Activated naive CD4-positive, alpha-beta T cell treated with anti-CD3 and anti-CD28 coated beads for 36 hours (primary cell): ENCODE results near the gene TSPAN9. TPM values are rescaled to one million over a fixed set of nuclear protein-coding genes. Genes with fewer than 3 reads are reported as not detected.

ENCODE experiments used
- CTCF ChIA-PET: fragments of 350-600 bp; sonication (Branson Sonifier 250); formaldehyde crosslinking; loops from one replicate; lab custom pipeline; 2021; ENCODE audit warnings: antibody characterized with exemption; lab: Charles Lee
- DNase-seq: peaks from one replicate; pipeline ENCODE4 v3.0.0-alpha.2; 2020
- H3K27ac Mint-ChIP-seq: one replicate; pipeline ENCODE4 v1.8.0; 2021; ENCODE audit warnings: mild to moderate bottlenecking, mixed read lengths
- H3K27me3 Mint-ChIP-seq: one replicate; pipeline ENCODE4 v1.8.0; 2021; ENCODE audit warnings: low read depth, mixed read lengths
- H3K36me3 Mint-ChIP-seq: one replicate; pipeline ENCODE4 v1.8.0; 2021; ENCODE audit warnings: low read depth, mixed read lengths
- H3K4me1 Mint-ChIP-seq: one replicate; pipeline ENCODE4 v1.8.0; 2021; ENCODE audit warnings: low read depth, mixed read lengths
- H3K4me3 Mint-ChIP-seq: one replicate; pipeline ENCODE4 v1.8.0; 2021; ENCODE audit warnings: mild to moderate bottlenecking, moderate library complexity, mixed read lengths
- H3K9me3 Mint-ChIP-seq: one replicate; pipeline ENCODE4 v1.8.0; 2021; ENCODE audit warnings: mixed read lengths
- intact Hi-C: fragments of 100-400 bp; cut with micrococcal nuclease; formaldehyde crosslinking; loops from one replicate; pipeline ENCODE4 v1.15.1; 2023
- total RNA-seq, 2 experiments: library from RNA; stranded (reverse); gene quantifications; one replicate each; pipeline ENCODE4 v1.2.3, GENCODE V29; 2021

The TSPAN9 gene
- total RNA-seq, 2 experiments from 2014 or later, result 0.72 to 0.91 TPM

DNA sequence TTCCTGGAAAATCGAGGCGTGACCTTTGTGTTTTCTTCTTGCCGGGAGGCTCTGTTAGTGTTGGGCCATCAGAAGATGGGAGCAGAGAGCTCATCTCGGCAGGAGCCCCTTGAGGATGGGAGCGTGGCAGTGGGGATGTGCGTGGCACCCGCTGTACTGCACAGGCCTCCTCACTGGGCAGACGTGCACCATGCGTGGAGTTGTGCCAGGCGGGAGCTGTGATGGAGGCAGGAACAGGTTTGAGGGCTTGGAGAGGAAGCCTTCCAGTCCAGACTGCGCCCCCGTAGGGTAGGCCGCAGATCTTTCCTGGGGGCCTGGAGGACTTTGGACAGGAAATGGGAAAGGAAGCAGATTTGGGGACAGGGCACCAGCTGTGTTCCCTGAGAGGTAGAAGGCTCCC, 197.5 kb downstream of the TSPAN9 start:
- CTCF ChIA-PET, result interaction anchor here (0.5 to 7.1 kb wide), 17 partner anchors 12 to 208 kb away, joined by 3 to 84 read pairs (median 5); no protein-coding TSS in a partner anchor
- DNase-seq, result no peak
- no peaks in the 10 kb centered on the region for H3K9me3 Mint-ChIP-seq
- H3K36me3 Mint-ChIP-seq, result no peaks in the 10 kb centered on the region
- no peaks in the 10 kb centered on the region for H3K27me3 Mint-ChIP-seq
- no peaks in the 10 kb centered on the region for H3K4me1 Mint-ChIP-seq
- H3K27ac Mint-ChIP-seq, result no peak overlapping the region
- no peak overlapping the region for H3K4me3 Mint-ChIP-seq
- intact Hi-C loops, result loop anchor here (1.0 to 2.0 kb wide), 3 partner anchors 72 to 201 kb away; no protein-coding TSS in a partner anchor

DNA sequence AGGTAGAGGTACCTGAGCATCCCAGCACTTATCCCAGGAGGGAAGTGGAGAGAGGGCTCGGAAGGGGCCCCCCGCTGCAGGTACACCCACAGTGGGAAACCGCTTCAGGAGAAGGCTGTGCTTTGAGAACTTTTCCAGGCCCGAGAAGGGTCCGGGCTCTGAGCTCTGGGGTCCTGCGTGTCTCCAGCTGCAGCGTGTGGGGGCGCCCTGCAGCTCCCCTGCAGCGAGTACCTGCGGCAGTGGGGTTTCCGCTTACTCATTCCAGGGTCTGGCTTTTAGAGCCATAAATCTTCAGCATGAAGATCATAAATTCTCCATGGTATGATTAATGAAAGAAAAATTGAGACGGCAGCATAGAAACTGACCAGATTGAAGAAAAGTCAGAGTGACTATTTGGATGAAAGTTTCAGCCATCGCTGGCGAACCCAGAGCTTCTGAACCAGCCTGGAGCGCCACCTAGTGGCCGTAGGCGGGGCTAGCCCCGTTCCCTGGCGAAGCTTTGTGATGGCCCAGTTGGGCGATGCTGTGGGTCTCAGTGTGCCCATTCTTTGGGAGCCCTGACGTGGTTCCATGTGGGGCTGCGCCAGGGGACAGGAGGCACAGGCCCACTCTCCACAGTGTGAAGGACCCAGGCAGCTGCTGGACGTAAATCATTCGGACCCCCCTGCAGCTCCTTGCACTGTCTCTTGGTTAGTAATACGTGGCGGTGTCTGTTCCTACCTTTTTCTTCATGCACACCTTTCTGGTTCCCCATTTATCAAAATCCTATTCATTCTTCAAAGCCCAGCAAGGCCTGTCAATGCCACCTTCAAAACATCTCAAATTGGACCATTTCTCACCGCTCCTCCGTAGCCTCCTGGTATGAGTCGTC, 198.2 kb downstream of the TSPAN9 start:
- Mint-ChIP-seq H3K36me3 (no peaks in the 10 kb centered on the region), H3K4me3 (no peak overlapping the region), H3K4me1 (no peaks in the 10 kb centered on the region), H3K27ac (no peak overlapping the region), H3K9me3 (no peaks in the 10 kb centered on the region), H3K27me3 (no peaks in the 10 kb centered on the region)
- intact Hi-C loops, result loop anchor here (1.0 to 2.0 kb wide), 3 partner anchors 73 to 202 kb away; no protein-coding TSS in a partner anchor
- CTCF ChIA-PET, result interaction anchor here (0.5 to 7.1 kb wide), 28 partner anchors 11 to 209 kb away, joined by 3 to 84 read pairs (median 4); no protein-coding TSS in a partner anchor
- DNase-seq, result peak; percentile 82

DNA sequence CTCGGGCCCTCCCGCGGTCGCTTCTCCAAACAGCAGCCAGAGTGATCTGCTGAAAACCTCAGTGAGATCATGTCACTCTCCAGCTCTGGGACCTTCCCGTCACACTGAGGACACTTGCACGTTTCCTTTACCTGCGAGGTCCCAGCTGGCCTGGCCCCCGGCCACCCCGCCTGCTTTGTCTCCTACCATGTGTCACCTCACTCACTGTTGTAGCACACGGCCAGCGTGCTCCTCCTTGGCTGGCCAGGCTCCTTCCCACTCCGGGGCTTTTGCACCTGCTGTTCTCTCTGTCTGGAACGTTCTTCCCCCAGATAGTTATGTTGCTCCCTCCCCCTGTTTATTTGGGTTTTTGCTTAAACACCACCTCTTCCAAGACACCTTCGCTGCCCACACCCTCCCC, 199.0 kb downstream of the TSPAN9 start:
- Mint-ChIP-seq H3K9me3 (no peaks in the 10 kb centered on the region), H3K36me3 (no peaks in the 10 kb centered on the region), H3K27me3 (no peaks in the 10 kb centered on the region), H3K4me1 (no peaks in the 10 kb centered on the region), H3K27ac (no peak overlapping the region), H3K4me3 (no peak overlapping the region)
- no peak for DNase-seq
- intact Hi-C loops, result no loop called here
- CTCF ChIA-PET, result interaction anchor here (0.9 to 7.1 kb wide), 17 partner anchors 13 to 202 kb away, joined by 3 to 84 read pairs (median 5); no protein-coding TSS in a partner anchor

DNA sequence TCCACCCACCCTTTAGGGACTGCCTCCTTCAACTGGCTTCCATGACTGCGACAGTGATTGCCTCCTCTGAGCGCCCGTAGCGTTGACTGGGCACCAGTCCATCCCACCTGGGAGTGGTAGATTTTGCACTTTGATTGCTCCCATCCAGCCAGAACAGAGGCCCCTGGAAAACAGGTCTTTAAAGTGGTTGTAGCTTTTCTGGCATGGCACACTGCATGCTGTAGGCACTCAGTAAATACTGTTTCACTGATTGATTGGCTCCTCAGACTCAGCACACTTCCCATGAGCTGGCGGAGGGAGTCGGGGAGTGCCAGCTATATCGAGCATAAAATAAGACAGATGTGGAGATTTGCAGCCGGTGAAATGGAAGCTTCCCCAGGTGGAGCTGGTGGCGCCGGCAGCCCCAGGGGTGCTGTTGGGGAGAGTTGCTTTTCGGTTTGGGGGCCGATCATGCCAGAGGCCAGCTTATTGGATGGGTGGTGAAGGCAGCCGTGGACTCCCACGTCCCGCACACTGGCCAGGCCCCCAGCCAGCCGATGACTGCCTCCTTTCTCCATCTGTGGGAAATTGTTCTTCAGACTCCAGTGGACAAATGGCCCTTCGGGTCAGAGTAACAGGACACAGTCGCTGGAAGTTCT, 200.2 kb downstream of the TSPAN9 start:
- DNase-seq, result no peak
- Mint-ChIP-seq H3K36me3 (no peaks in the 10 kb centered on the region), H3K27ac (no peak overlapping the region), H3K9me3 (no peaks in the 10 kb centered on the region), H3K27me3 (no peaks in the 10 kb centered on the region), H3K4me1 (no peaks in the 10 kb centered on the region), H3K4me3 (no peak overlapping the region)
- CTCF ChIA-PET, result interaction anchor here (0.8 to 7.1 kb wide), 5 partner anchors 12 to 203 kb away, joined by 3 to 84 read pairs (median 15); no protein-coding TSS in a partner anchor
- intact Hi-C loops, result no loop called here

GRCh38 chr12:3278681-3279414, 201.7 kb downstream of the TSPAN9 start:
- no peak for DNase-seq
- Mint-ChIP-seq H3K27ac (no peak overlapping the region), H3K27me3 (no peaks in the 10 kb centered on the region), H3K4me1 (no peaks in the 10 kb centered on the region), H3K9me3 (no peaks in the 10 kb centered on the region), H3K4me3 (no peak overlapping the region), H3K36me3 (no peaks in the 10 kb centered on the region)
- intact Hi-C loops, result no loop called here
- CTCF ChIA-PET, result interaction anchor here (7.1 kb wide), 1 partner anchor 142 kb away, joined by 84 read pairs; no protein-coding TSS in a partner anchor

DNA sequence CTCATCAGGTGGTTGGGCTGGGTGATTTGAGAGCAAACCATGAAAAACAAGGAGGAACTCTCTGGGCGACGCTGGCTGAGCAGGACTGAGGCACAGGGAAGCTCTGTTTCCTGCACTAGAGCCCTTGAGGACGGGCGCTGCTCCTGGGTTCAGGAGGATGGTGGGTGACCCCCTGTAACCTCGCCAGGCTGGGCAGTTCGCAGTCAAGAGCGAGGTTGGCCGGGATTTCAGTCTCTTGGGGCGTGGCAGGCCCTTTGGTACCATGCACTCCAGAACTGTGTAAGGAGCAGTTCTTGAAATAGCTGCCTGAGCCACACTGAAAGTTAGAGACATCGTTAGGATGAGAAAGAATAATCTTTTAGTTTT, 202.2 kb downstream of the TSPAN9 start:
- H3K4me3 Mint-ChIP-seq, result no peak overlapping the region
- intact Hi-C loops, result no loop called here
- CTCF ChIA-PET, result interaction anchor here (7.1 kb wide), 1 partner anchor 142 kb away, joined by 84 read pairs; no protein-coding TSS in a partner anchor
- H3K36me3 Mint-ChIP-seq, result no peaks in the 10 kb centered on the region
- DNase-seq, result no peak
- H3K27me3 Mint-ChIP-seq, result no peaks in the 10 kb centered on the region
- H3K9me3 Mint-ChIP-seq, result no peaks in the 10 kb centered on the region
- H3K27ac Mint-ChIP-seq, result no peak overlapping the region
- no peaks in the 10 kb centered on the region for H3K4me1 Mint-ChIP-seq

- H3K27me3 Mint-ChIP-seq, result no peaks in the 10 kb centered on the region
- intact Hi-C loops, result no loop called here
- DNase-seq, result no peak
- CTCF ChIA-PET, result interaction anchor here (7.1 kb wide), 1 partner anchor 143 kb away, joined by 84 read pairs; no protein-coding TSS in a partner anchor
- no peak overlapping the region for H3K4me3 Mint-ChIP-seq
- no peaks in the 10 kb centered on the region for H3K4me1 Mint-ChIP-seq
- no peaks in the 10 kb centered on the region for H3K9me3 Mint-ChIP-seq
- no peak overlapping the region for H3K27ac Mint-ChIP-seq
- no peaks in the 10 kb centered on the region for H3K36me3 Mint-ChIP-seq
Measured at GRCh38 chr12:3279832-3280231, 202.7 kb downstream of the TSPAN9 start.

DNA sequence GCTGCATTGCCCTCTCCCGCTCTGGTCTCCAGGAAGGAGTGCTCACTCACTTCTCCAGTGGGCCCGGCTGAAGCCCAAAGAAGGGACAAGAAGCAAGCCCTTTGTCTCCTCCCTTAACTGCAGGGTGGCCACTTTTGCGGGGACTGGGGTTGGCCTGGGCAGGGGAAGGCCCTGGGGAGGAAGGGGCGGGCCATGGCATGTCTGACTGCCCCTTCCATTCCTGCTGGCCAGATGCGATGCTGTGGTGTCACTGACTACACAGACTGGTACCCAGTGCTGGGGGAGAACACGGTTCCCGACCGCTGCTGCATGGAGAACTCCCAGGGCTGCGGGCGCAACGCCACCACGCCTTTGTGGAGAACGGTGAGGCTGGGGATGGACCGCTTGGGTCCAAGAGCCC, 203.8 kb downstream of the TSPAN9 start:
- Mint-ChIP-seq H3K4me1 (no peaks in the 10 kb centered on the region), H3K27ac (no peak overlapping the region), H3K27me3 (no peaks in the 10 kb centered on the region), H3K9me3 (no peaks in the 10 kb centered on the region), H3K36me3 (no peaks in the 10 kb centered on the region), H3K4me3 (no peak overlapping the region)
- CTCF ChIA-PET, result interaction anchor here (7.1 kb wide), 1 partner anchor 144 kb away, joined by 84 read pairs; no protein-coding TSS in a partner anchor
- intact Hi-C loops, result no loop called here
- DNase-seq, result no peak

DNA sequence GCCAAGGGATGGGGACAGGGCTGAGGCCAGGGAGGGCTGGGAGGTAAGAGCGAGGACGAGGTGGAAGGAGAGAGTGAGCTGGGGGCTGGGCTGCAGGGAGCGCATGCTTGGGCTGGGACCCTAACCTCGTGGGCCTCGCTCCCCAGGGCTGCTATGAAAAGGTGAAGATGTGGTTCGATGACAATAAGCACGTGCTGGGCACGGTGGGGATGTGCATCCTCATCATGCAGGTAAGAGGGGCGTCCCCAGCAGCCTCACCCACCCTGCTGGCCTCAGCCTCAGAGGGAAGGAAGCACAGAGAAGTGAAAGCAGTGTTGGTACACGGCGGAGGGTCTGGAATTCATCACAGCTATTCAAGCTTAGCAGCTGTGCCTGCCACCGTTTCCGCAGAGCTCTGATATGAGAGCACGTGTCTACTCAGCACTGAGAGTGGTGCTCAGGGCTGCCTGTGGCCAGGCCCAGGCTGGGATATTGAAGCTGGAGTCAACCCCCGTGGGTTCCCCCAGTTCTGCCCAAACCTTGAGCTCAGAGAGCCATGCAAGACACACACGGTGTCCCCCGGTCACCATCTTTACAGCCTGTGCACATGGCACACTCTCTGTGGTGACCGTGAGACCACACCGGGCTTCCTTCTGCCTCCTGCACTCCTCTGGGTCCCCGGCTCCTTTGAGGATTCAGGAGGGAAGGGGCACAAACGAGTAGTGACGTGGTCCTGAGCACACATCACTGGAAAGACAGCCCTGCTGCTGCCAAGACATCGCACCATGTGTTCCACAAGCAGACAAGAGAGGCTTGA, 204.6 kb downstream of the TSPAN9 start:
- intact Hi-C loops, result no loop called here
- Mint-ChIP-seq H3K4me3 (no peak overlapping the region), H3K9me3 (no peaks in the 10 kb centered on the region), H3K4me1 (no peaks in the 10 kb centered on the region), H3K36me3 (no peaks in the 10 kb centered on the region), H3K27me3 (no peaks in the 10 kb centered on the region), H3K27ac (no peak overlapping the region)
- CTCF ChIA-PET, result no interaction called here
- no peak for DNase-seq

DNA sequence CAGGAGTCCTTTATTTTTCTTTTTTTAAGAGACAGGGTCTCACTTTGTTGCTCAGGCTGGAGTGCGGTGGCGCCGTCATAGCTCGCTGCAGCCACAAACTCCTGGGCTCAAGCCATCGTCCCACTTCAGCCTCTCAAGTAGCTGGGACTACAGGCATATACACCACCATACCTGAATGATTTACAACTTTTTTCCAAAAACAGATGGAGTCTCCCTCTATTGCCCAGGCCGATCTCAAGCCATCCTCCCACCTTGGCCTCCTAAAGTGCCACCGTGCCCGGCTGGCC, 205.1 kb downstream of the TSPAN9 start:
- H3K27me3 Mint-ChIP-seq, result no peaks in the 10 kb centered on the region
- no peaks in the 10 kb centered on the region for H3K36me3 Mint-ChIP-seq
- no peak overlapping the region for H3K4me3 Mint-ChIP-seq
- no peaks in the 10 kb centered on the region for H3K4me1 Mint-ChIP-seq
- no peaks in the 10 kb centered on the region for H3K9me3 Mint-ChIP-seq
- CTCF ChIA-PET, result no interaction called here
- DNase-seq, result no peak
- no peak overlapping the region for H3K27ac Mint-ChIP-seq
- intact Hi-C loops, result no loop called here

DNA sequence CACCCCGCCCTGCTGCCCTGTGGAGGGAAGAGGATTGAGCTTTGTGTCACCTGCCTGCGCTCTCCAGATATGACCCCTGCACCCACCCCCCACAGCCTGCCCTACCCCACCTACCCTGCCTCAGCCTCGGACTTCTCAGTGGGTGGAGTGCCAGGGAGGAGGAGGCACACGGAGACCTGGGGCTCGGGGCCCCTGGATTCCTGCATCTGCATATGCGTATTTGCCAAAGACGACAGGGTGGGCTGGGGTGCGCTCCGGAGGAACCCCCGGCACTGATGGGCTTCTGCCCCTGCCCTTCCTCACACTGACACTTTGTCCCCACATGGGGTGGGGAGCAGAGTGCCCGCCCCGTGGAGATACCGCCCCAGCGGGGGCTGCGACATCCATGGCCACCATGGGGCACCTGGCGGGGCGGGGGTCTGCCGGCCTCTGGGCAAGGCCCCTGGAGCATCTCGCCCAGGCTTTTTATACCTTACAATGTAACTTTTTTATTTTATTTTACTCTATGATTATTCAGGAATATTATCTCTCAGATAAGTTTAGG, 206.0 kb downstream of the TSPAN9 start:
- intact Hi-C loops, result no loop called here
- H3K4me1 Mint-ChIP-seq, result no peaks in the 10 kb centered on the region
- no peaks in the 10 kb centered on the region for H3K27me3 Mint-ChIP-seq
- CTCF ChIA-PET, result no interaction called here
- H3K36me3 Mint-ChIP-seq, result no peaks in the 10 kb centered on the region
- no peaks in the 10 kb centered on the region for H3K9me3 Mint-ChIP-seq
- DNase-seq, result no peak
- no peak overlapping the region for H3K27ac Mint-ChIP-seq
- H3K4me3 Mint-ChIP-seq, result no peak overlapping the region
